Fibroblast of lung (primary cell): ENCODE data around the gene RXRA. TPM values are rescaled to one million over a fixed set of nuclear protein-coding genes. Genes with fewer than 3 reads are reported as not detected.

ENCODE experiments used
- DNase-seq, 2 donors: peaks; one replicate each; pipeline versions ENCODE4 v3.0.0 to v3.0.0-alpha.2; 2010; ENCODE audit warnings: low read depth in 2 of 2
- H2AFZ ChIP-seq: 2 replicates; pipeline ENCODE4 v1.5.1; 2012; ENCODE audit warnings: low read length, control low read depth, inconsistent platforms
- H3K27ac ChIP-seq: 2 replicates; pipeline ENCODE4 v1.5.1; 2011; ENCODE audit warnings: low read length, control low read depth; ENCODE audit not compliant: insufficient read depth
- H3K27me3 ChIP-seq: 2 replicates; pipeline ENCODE4 v1.5.1; 2011; ENCODE audit warnings: mild to moderate bottlenecking, low read length; ENCODE audit not compliant: control insufficient read depth, insufficient read depth
- H3K36me3 ChIP-seq: 2 replicates; pipeline ENCODE4 v1.5.1; 2011; ENCODE audit warnings: low read length; ENCODE audit not compliant: control insufficient read depth, insufficient read depth
- H3K4me1 ChIP-seq: 2 replicates; pipeline ENCODE4 v1.5.1; 2011; ENCODE audit warnings: low read length; ENCODE audit not compliant: control insufficient read depth, insufficient read depth; ENCODE audit errors: extremely low read depth
- H3K4me2 ChIP-seq: 2 replicates; pipeline ENCODE4 v1.5.1; 2011; ENCODE audit warnings: low read length, control low read depth; ENCODE audit not compliant: insufficient read depth; ENCODE audit errors: extremely low read depth
- H3K4me3 ChIP-seq, 4 experiments: fragments of 200-600 bp in 1 of 4; sonication (generic) in 1 of 4; replicated peaks in 1 of 4; 2 replicates each; pipeline ENCODE4 v1.5.1; 2011 to 2016; ENCODE audit warnings: low read length in 4 of 4, low read depth in 3 of 4, mild to moderate bottlenecking in 3 of 4, control low read depth in 2 of 4, inconsistent platforms in 1 of 4, mixed read lengths in 1 of 4; ENCODE audit not compliant: insufficient read depth in 1 of 4; ENCODE audit errors: control extremely low read depth in 1 of 4
- H3K79me2 ChIP-seq: 2 replicates; pipeline ENCODE4 v1.5.1; 2012; ENCODE audit warnings: mild to moderate bottlenecking, low read length, inconsistent platforms; ENCODE audit not compliant: control insufficient read depth, insufficient read depth
- H3K9ac ChIP-seq: 2 replicates; pipeline ENCODE4 v1.5.1; 2011; ENCODE audit warnings: mild to moderate bottlenecking, low read length, control low read depth; ENCODE audit not compliant: insufficient read depth
- H3K9me3 ChIP-seq: 2 replicates; pipeline ENCODE4 v1.5.1; 2012; ENCODE audit warnings: low read depth, low read length; ENCODE audit not compliant: control insufficient read depth, insufficient read depth
- H4K20me1 ChIP-seq: 2 replicates; pipeline ENCODE4 v1.5.1; 2011; ENCODE audit warnings: low read length; ENCODE audit not compliant: control insufficient read depth, insufficient read depth; ENCODE audit errors: extremely low read depth
- CTCF ChIP-seq, 2 donors: IDR thresholded peaks in 1 of 2; conservative IDR thresholded peaks in 1 of 2; 1 replicate in 1 of 2; 2 replicates in 1 of 2; pipeline ENCODE4 v1.5.1; 2011 to 2012; ENCODE audit warnings: low read length in 2 of 2, control low read depth in 1 of 2, inconsistent platforms in 1 of 2, low read depth in 1 of 2, mild to moderate bottlenecking in 1 of 2
- EZH2 ChIP-seq: IDR thresholded peaks from 2 replicates; pipeline ENCODE4 v1.5.1; 2012; ENCODE audit warnings: low read length, control low read depth, mild to moderate bottlenecking; ENCODE audit errors: missing control alignments
- polyA plus RNA-seq, 2 donors: library from polyadenylated mRNA; depleted of rRNA in 1 of 2; stranded (reverse) in 1 of 2; unstranded in 1 of 2; fragments of >200 nt; gene quantifications; 2 replicates each; pipeline ENCODE4 v1.2.1, GENCODE V29; 2011 to 2012; ENCODE audit warnings: missing spikeins in 1 of 2
- total RNA-seq: library from RNA; depleted of rRNA; stranded (reverse); fragments of >200 nt; gene quantifications from 2 replicates; pipeline ENCODE4 v1.2.1, GENCODE V29; 2014

Gene RXRA
- total and polyA plus RNA-seq, 2 donors (not counting 1 experiment from before 2014, with no cell fraction given) = 13.3 to 14.9 TPM

GRCh38 chr9:134482226-134482625 lies 156.0 kb downstream of the RXRA start:
- no peak for TF ChIP-seq EZH2
- TF ChIP-seq CTCF (conservative IDR thresholded peaks at IDR 0.05 in 1 of 2, IDR thresholded peaks at IDR 0.05 in 1 of 2; ENCODE audit: low read depth in 1 of 2, low read length in 2 of 2) = no peak
- Histone ChIP-seq H4K20me1 (no peaks in the 10 kb centered on the region), H3K79me2 (no peaks in the 10 kb centered on the region), H2AFZ (no peak overlapping the region), H3K4me1 (no peaks in the 10 kb centered on the region), H3K9me3 (no peaks in the 10 kb centered on the region), H3K4me3 (no peak overlapping the region), H3K36me3 (no peaks in the 10 kb centered on the region), H3K9ac (no peak overlapping the region), H3K4me2 (no peak overlapping the region), H3K27me3 (peaks cover 4% of the 10 kb centered on the region), H3K27ac (no peak overlapping the region)
- no peak for DNase-seq

- Histone ChIP-seq H3K36me3 (no peaks in the 10 kb centered on the region), H3K4me3 (no peak overlapping the region), H3K9me3 (no peaks in the 10 kb centered on the region), H4K20me1 (no peaks in the 10 kb centered on the region), H2AFZ (no peak overlapping the region), H3K4me2 (no peak overlapping the region), H3K9ac (no peak overlapping the region), H3K4me1 (no peaks in the 10 kb centered on the region), H3K79me2 (no peaks in the 10 kb centered on the region), H3K27ac (no peak overlapping the region), H3K27me3 (peaks cover 4% of the 10 kb centered on the region)
- no peak for TF ChIP-seq CTCF (conservative IDR thresholded peaks at IDR 0.05 in 1 of 2, IDR thresholded peaks at IDR 0.05 in 1 of 2; ENCODE audit: low read depth in 1 of 2, low read length in 2 of 2)
- no peak for TF ChIP-seq EZH2
- no peak for DNase-seq
These were observed 157.3 kb downstream of the RXRA start for GRCh38 chr9:134483361-134484184.

GRCh38 chr9:134484479-134484878 lies 158.2 kb downstream of the RXRA start:
- no peak overlapping the region for H3K9ac ChIP-seq
- no peaks in the 10 kb centered on the region for H3K79me2 ChIP-seq
- H3K36me3 ChIP-seq = no peaks in the 10 kb centered on the region
- no peak overlapping the region for H2AFZ ChIP-seq
- no peak overlapping the region for H3K27ac ChIP-seq
- H4K20me1 ChIP-seq = no peaks in the 10 kb centered on the region
- H3K4me1 ChIP-seq = no peaks in the 10 kb centered on the region
- DNase-seq = no peak
- no peak overlapping the region for H3K4me2 ChIP-seq
- H3K9me3 ChIP-seq = no peaks in the 10 kb centered on the region
- TF ChIP-seq CTCF (conservative IDR thresholded peaks at IDR 0.05 in 1 of 2, IDR thresholded peaks at IDR 0.05 in 1 of 2; ENCODE audit: low read depth in 1 of 2, low read length in 2 of 2) (no peak), EZH2 (no peak)
- peaks cover 4% of the 10 kb centered on the region for H3K27me3 ChIP-seq
- H3K4me3 ChIP-seq = no peak overlapping the region
